Smooth muscle cell (in vitro differentiated cells): ENCODE measurements around the gene ABCC2. TPM values are rescaled to one million over a fixed set of nuclear protein-coding genes. Genes with fewer than 3 reads are reported as not detected.

Experiments
- DNase-seq: peaks from one replicate; lab custom pipeline; 2025; ENCODE audit not compliant: unreplicated experiment; lab: John Stamatoyannopoulos, UW
- H2AFZ ChIP-seq: fragments of 200-600 bp; sonication (generic); 2 replicates; pipeline ENCODE4 v1.6.0; 2016; ENCODE audit warnings: antibody characterized with exemption, low read depth, mild to moderate bottlenecking
- H3F3A ChIP-seq: fragments of 200-600 bp; sonication (generic); 2 replicates; pipeline ENCODE4 v1.6.0; 2017; ENCODE audit warnings: antibody characterized with exemption, low read depth
- H3K27ac ChIP-seq: fragments of 200-600 bp; sonication (generic); 2 replicates; pipeline ENCODE4 v1.5.1; 2016; ENCODE audit warnings: low read depth, mild to moderate bottlenecking
- H3K27me3 ChIP-seq: fragments of 200-600 bp; sonication (generic); 2 replicates; pipeline ENCODE4 v1.6.1; 2016; ENCODE audit warnings: low read depth, mild to moderate bottlenecking
- H3K36me3 ChIP-seq: fragments of 200-600 bp; sonication (generic); 2 replicates; pipeline ENCODE4 v1.5.1; 2016; ENCODE audit warnings: low read depth
- H3K4me1 ChIP-seq: fragments of 200-600 bp; sonication (generic); 2 replicates; pipeline ENCODE4 v1.5.1; 2016; ENCODE audit warnings: low read depth
- H3K4me2 ChIP-seq: fragments of 200-600 bp; sonication (generic); 2 replicates; pipeline ENCODE4 v1.6.0; 2016; ENCODE audit warnings: mild to moderate bottlenecking
- H3K4me3 ChIP-seq: fragments of 200-600 bp; sonication (generic); 2 replicates; pipeline ENCODE4 v1.5.1; 2016; ENCODE audit warnings: mild to moderate bottlenecking
- H3K79me2 ChIP-seq: fragments of 200-600 bp; sonication (generic); 2 replicates; pipeline ENCODE4 v1.6.0; 2016; ENCODE audit warnings: low read depth, mild to moderate bottlenecking
- H3K9ac ChIP-seq: fragments of 200-600 bp; sonication (generic); 2 replicates; pipeline ENCODE4 v1.6.0; 2016; ENCODE audit warnings: low read depth
- H3K9me3 ChIP-seq: fragments of 200-600 bp; sonication (generic); replicated peaks from 2 replicates; pipeline ENCODE4 v1.5.1; 2016; ENCODE audit warnings: low read depth
- H4K20me1 ChIP-seq: fragments of 200-600 bp; sonication (generic); 2 replicates; pipeline ENCODE4 v1.6.0; 2016; ENCODE audit warnings: low read depth
- CTCF ChIP-seq: fragments of 200-600 bp; sonication (generic); IDR thresholded peaks from 2 replicates; pipeline ENCODE4 v1.5.1; 2017; ENCODE audit warnings: borderline replicate concordance, mild to moderate bottlenecking, antibody characterized with exemption; ENCODE audit not compliant: insufficient read depth, poor library complexity, severe bottlenecking
- WGBS: methylation state at CpG from one replicate; pipeline ENCODE4 v1.1.7; 2016; ENCODE audit warnings: low lambda C conversion rate; 5-methylcytosine and 5-hydroxymethylcytosine counted together
- polyA plus RNA-seq: library from polyadenylated mRNA; unstranded; fragments of >200 nt; fragmentation: Nextera tagmentation; extraction: Ambion mirVana; gene quantifications from 2 replicates; pipeline ENCODE4 v1.2.1, GENCODE V29; 2016
- total RNA-seq: library from RNA; depleted of rRNA; stranded (reverse); fragments of >200 nt; gene quantifications from 2 replicates; pipeline ENCODE4 v1.2.3, GENCODE V29; 2014

ABCC2 gene
- total and polyA plus RNA-seq, 2 experiments from 2014 or later: 0.36 to 3.0 TPM

- Histone ChIP-seq H3K4me1 (no peaks in the 10 kb centered on the region), H3K4me3 (no peak overlapping the region), H4K20me1 (no peaks in the 10 kb centered on the region), H2AFZ (no peak overlapping the region), H3K9ac (no peak overlapping the region), H3K27me3 (no peaks in the 10 kb centered on the region), H3F3A (no peaks in the 10 kb centered on the region), H3K9me3 (no peaks in the 10 kb centered on the region), H3K79me2 (no peaks in the 10 kb centered on the region), H3K36me3 (no peaks in the 10 kb centered on the region), H3K4me2 (no peak overlapping the region), H3K27ac (no peak overlapping the region)
- 87% methylated on average over 6 of the region's 6 CpGs for WGBS
- DNase-seq: no peak
- TF ChIP-seq CTCF: no peak
These were observed 3.2 kb downstream of the ABCC2 start for GRCh38 chr10:99785646-99786045.

- WGBS: 78% methylated on average over 5 of the region's 5 CpGs
- no peaks in the 10 kb centered on the region for H3K79me2 ChIP-seq
- TF ChIP-seq CTCF: no peak
- no peaks in the 10 kb centered on the region for H3K27me3 ChIP-seq
- no peak overlapping the region for H3K9ac ChIP-seq
- H2AFZ ChIP-seq: no peak overlapping the region
- H4K20me1 ChIP-seq: no peaks in the 10 kb centered on the region
- H3K27ac ChIP-seq: no peak overlapping the region
- DNase-seq: no peak
- no peaks in the 10 kb centered on the region for H3F3A ChIP-seq
- H3K4me2 ChIP-seq: no peak overlapping the region
- no peaks in the 10 kb centered on the region for H3K36me3 ChIP-seq
- H3K4me3 ChIP-seq: no peak overlapping the region
- no peaks in the 10 kb centered on the region for H3K4me1 ChIP-seq
- no peaks in the 10 kb centered on the region for H3K9me3 ChIP-seq
These were observed 4.9 kb downstream of the ABCC2 start for GRCh38 chr10:99787311-99787710.

- Histone ChIP-seq H3K9ac (no peak overlapping the region), H3K4me1 (no peaks in the 10 kb centered on the region), H3K27me3 (no peaks in the 10 kb centered on the region), H3F3A (no peaks in the 10 kb centered on the region), H3K9me3 (no peaks in the 10 kb centered on the region), H3K4me3 (no peak overlapping the region), H3K4me2 (no peak overlapping the region), H3K27ac (peak overlapping the region; percentile 20), H3K36me3 (no peaks in the 10 kb centered on the region), H2AFZ (no peak overlapping the region), H4K20me1 (no peaks in the 10 kb centered on the region), H3K79me2 (no peaks in the 10 kb centered on the region)
- TF ChIP-seq CTCF: no peak
- DNase-seq: no peak
- WGBS: 82% methylated on average over 7 of the region's 7 CpGs
These were observed 5.5 kb downstream of the ABCC2 start for GRCh38 chr10:99787782-99788445.
